C1 segment of cervical spinal cord (tissue), 14 donors: Measurements from ENCODE around the gene GIGYF2.

ENCODE experiments used
- DNase-seq, 14 donors: peaks; one replicate each; lab custom pipeline; 2025; lab: John Stamatoyannopoulos, UW

The GIGYF2 gene

GRCh38 chr2:232749331-232749730 is 52.2 kb downstream of the GIGYF2 start:
- DNase-seq = no peak

DNA sequence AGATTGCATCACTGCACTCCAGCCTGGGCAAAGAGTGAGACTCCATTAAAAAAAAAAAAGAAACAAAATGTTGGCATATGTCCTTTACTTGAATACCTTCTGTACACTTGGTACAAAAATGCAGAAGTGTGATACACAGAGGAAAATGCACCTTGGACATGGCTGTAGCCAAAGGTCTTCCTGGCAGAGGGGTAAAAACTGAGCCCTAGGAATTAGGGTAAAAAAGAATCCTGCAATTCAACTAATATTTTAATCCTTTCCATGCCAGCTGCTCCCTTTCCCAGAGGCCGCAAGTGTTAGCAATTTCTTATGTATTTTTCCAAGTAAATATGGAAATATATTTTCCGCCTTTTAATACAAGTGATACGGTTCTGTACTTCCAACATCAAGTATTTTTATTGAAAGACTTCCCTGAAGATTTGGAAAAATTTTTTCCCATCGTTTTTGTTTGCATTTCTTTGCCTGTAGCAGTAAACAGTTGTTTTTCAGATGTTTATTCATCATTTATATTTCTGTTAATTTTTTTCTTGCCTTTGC is 53.1 kb downstream of the GIGYF2 start:
- DNase-seq = no peak

GRCh38 chr2:232757905-232758304 is 60.8 kb downstream of the GIGYF2 start:
- DNase-seq = no peak

DNA sequence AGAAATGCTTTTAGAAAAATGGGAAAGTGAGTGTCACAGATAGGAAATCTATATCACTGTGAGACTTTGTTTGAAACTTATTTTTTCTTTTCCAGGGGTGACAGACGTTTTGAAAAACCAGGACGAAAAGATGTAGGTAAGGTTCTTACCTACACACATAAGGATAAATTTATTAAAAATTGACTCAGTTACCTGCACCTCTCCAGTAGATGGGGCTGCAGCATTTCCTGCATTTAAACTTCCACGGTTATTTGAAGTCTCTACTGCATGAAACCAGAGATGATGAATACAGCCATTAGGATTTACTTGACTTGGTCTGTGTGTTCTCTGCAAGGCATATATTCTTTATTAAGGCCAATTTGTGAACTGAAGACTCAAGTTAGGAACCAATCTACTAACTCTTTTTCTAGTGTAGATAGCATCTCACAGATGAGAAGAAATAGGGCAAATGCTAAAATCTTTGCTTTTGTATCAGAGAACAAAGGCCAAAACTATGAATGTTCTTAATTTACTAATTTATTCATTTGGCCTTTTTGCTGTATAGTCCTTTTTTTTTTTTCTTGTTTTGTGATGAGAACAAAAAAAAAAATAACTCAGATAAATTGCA is 64.3 kb downstream of the GIGYF2 start:
- DNase-seq = peak in 1 of 14 donors; percentile 10

DNA sequence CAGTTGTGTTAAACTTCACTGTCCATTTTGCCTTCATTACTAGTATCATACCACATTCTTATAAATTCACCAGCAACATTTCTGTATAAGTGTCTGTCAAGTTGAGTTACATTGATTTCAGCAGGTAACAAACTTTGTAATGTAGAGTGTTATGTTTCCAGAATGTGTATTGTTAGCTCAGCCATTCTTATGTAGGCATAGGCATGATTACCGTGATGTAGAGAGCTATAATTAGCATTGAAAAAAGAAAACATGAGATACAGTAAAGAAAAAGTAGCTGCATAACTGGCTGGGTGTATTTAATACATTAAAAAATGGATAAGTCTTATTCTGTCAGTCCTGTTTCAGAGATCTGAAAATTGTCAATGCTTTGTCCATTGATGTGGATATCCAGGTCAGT is 70.7 kb downstream of the GIGYF2 start:
- DNase-seq = no peak

GRCh38 chr2:232770207-232770606 is 73.1 kb downstream of the GIGYF2 start:
- DNase-seq = no peak

DNA sequence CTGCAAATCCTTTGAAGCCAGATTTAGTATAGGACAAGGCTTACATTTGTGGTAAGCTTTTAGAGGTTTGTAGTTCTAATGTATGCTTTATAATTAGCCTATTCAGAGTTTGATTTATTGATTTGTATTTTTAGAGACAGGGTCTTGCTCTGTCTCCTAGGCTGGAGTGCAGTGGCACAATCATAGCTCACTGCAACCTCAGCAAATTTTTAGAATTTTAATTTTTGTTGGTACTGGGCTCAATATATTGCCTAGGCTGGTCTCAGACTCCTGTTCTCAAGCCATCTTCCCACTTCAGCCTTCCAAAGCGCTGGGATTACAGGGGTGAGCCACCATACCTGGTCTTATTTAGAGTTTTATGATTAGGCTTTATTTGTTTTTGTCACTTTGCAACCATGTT is 74.7 kb downstream of the GIGYF2 start:
- no peak for DNase-seq

DNA sequence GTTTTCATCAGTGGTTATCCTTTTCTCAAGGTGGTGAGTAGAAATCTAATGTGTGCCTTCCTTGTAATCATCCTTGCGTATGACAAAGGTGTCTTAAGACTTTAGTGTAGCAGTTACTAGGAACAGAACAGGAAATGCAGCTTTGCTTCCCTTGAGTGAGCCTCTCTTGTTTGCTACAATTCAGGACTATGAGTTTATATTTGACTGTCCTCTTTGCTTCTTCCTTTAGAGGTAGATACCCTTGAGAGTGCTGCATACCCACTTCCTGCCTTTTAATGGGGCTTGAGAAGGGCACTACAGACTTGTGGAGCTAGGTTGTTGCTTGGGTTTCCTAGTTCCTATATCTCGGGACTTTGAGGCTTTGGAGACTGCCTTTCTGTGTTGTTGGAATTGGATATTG is 75.4 kb downstream of the GIGYF2 start:
- no peak for DNase-seq

GRCh38 chr2:232773815-232774214 is 76.7 kb downstream of the GIGYF2 start:
- DNase-seq = no peak

DNA sequence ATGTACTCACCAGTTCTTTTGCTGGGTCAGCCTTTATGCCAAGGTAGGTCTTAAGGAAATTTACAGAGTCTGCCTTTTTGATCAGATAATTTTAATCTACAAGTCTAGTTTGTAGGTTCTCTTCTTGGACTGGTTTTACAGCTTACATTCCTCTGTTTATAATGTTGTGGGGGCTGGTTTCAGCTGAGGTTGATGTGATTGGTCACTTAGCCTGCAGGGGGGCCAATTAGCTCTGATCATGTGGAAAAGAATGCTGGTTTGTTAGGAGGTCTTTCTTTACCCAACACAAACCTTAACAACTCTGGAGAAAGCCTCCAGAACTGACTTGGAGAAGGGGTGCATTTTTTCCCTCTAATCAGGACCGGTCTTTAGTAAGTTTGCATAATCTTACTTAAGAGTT is 79.3 kb downstream of the GIGYF2 start, which contains the start of gene KCNJ13:
Gene KCNJ13 (minus strand): TSS at position 131 of the 400 bp plus-strand sequence. CDS start 5,203 bp downstream, outside the sequence.
- DNase-seq = no peak

GRCh38 chr2:232777276-232777675 is 80.1 kb downstream of the GIGYF2 start:
- no peak for DNase-seq

GRCh38 chr2:232779465-232779864 is 82.3 kb downstream of the GIGYF2 start:
- DNase-seq = no peak

- no peak for DNase-seq
These were observed 82.8 kb downstream of the GIGYF2 start for GRCh38 chr2:232779934-232780333.

DNA sequence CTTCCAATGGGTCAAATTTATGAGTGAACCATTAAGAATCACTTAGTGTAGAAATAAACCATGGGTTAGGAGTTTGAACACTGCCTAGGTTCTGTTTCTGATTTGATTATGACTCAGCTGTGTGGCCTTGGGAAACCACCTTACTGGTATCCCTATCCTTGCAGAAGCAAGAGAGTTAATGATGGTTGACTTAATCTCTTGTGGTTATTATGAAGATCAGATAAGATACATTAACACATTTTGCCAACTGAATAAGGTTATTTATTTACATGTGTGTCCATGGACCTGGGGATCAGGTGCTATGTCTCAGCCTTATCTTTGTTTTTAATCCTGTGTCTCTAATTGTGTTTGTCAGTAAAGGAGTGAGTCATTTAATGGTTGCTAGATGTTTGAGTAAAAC is 84.6 kb downstream of the GIGYF2 start:
- DNase-seq = no peak

DNA sequence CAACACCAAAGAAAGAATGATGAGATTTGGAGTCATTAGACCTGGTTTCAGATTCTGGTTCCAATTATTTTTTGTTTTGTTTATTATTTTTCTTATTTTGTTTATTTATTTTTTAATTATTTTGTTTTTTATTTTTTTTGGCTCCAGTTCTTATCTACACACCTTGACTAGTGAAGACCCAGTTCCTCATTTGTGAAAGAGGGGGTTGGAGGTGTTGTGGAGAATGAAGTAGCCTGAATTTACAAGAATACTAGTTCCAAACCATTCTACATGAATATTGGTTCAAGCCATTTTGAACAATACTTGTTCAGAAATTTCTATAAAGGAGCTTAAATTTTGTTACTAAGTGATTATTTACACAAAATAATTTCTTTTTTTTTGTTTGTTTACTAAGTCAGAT is 86.1 kb downstream of the GIGYF2 start:
- no peak for DNase-seq

- no peak for DNase-seq
These were observed 90.7 kb downstream of the GIGYF2 start for GRCh38 chr2:232787806-232788205.

DNA sequence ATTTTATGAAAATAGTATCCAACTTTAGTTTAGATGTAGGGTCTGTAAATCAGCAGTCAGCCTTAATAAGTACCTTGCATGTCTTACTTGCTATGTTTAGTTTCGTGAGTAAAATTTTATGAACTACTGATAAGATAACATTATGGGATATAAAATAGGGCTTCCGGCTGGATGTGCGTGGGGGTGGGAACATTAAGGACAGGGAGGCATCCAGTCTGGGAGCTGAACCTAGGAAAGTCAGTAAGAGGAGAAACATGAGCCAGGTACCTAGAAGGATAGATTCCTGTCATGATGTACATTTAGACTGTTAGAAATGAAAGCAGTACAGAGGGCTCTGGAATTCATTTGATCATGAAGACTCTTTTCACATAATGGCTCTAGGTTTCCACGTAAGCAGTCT is 92.0 kb downstream of the GIGYF2 start:
- no peak for DNase-seq

DNA sequence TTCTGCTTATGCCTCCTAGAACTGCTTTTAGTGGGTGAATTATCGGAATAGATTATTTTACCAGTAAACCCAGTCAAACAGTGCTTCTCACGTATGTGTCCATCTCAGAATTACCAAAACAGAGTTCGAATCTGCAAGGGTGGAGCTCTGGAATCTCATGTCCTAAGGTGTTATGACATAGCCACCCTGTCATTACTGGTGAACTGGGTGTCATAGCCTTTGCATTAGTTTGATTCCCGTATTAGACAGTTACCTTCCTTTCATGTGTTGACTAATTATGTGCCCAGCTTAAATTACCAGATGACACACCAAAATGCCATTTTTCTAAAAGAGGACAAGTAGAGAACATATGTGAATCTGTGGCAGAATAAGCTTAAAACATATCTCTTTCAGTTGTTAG is 94.4 kb downstream of the GIGYF2 start:
- no peak for DNase-seq

GRCh38 chr2:232793271-232793670 is 96.1 kb downstream of the GIGYF2 start:
- DNase-seq = no peak

- no peak for DNase-seq
These were observed 97.8 kb downstream of the GIGYF2 start for GRCh38 chr2:232794981-232795380.

DNA sequence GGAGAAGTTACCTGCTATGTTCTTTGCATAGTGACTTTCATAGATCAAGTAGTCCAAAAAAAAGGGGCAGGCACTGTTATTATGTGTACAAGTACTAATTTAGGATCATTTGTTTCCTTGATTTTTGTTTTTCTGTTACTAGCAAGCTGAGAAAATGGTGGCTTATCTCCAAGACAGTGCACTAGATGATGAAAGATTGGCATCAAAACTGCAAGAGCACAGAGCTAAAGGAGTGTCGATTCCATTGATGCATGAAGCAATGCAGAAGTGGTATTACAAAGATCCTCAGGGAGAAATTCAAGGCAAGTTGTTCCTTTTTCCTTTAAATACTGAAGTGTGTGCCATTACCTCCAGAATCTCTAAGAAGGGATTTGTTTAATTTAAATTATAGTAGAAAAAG is 98.8 kb downstream of the GIGYF2 start:
- DNase-seq = no peak

GRCh38 chr2:232798187-232798586 is 101.1 kb downstream of the GIGYF2 start:
- no peak for DNase-seq

DNA sequence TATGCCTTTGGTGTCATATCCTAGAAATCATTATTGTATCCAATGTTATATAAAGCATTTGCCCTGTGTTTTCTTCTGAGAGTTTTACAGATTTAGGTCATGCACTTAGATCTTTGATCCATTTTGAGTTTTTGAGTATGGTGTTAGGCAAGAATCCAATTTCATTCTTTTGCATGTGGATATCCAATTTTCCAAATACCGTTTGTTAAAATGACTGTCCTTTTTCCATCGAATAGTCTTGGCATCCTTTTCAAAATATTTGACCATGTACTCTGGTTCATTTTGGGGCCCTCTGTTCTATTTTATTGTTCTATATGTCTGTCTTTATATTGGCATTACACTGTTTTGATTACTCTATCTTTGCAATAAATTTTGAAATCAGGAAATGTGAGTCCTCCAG is 103.0 kb downstream of the GIGYF2 start:
- no peak for DNase-seq

GRCh38 chr2:232802091-232802490 is 105.0 kb downstream of the GIGYF2 start:
- no peak for DNase-seq
